ENCODE measurements around the gene PLGLB1.
"Not testable (repeated sequence)": the region's sequence is repeated elsewhere in the genome, so short reads cannot be mapped to it uniquely, and the experiment has no call there.

- TF ChIP-seq EZH2, EZH2phosphoT487 (IDR thresholded peaks at IDR 0.05): not testable (repeated sequence)
- TF ChIP-seq, protein P1, sequence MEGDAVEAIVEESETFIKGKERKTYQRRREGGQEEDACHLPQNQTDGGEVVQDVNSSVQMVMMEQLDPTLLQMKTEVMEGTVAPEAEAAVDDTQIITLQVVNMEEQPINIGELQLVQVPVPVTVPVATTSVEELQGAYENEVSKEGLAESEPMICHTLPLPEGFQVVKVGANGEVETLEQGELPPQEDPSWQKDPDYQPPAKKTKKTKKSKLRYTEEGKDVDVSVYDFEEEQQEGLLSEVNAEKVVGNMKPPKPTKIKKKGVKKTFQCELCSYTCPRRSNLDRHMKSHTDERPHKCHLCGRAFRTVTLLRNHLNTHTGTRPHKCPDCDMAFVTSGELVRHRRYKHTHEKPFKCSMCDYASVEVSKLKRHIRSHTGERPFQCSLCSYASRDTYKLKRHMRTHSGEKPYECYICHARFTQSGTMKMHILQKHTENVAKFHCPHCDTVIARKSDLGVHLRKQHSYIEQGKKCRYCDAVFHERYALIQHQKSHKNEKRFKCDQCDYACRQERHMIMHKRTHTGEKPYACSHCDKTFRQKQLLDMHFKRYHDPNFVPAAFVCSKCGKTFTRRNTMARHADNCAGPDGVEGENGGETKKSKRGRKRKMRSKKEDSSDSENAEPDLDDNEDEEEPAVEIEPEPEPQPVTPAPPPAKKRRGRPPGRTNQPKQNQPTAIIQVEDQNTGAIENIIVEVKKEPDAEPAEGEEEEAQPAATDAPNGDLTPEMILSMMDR (IDR thresholded peaks at IDR 0.05): not testable (repeated sequence)
Observed at GRCh38 chr2:87057606-87058005, 36.0 kb upstream of the PLGLB1 start.
